Lung (tissue), 13 donors: ENCODE results near the gene CKMT2. TPM values are rescaled to one million over a fixed set of nuclear protein-coding genes. Genes with fewer than 3 reads are reported as not detected.

Source experiments
- ATAC-seq: fragments of 200-7000 bp; cut with Tn5 transposase; one replicate; pipeline ENCODE4 v1.9.1; 2020; ENCODE audit warnings: moderate number of reproducible peaks; ENCODE audit not compliant: insufficient read depth, low FRiP score
- DNase-seq, 3 donors: peaks; one replicate each; pipeline ENCODE4 v3.0.0-alpha.2; 2013 to 2017
- H3K27ac ChIP-seq, 2 donors: one replicate each; pipeline ENCODE4 v1.5.1; 2013; ENCODE audit warnings: mild to moderate bottlenecking in 2 of 2, moderate library complexity in 2 of 2, control low read depth in 1 of 2, inconsistent platforms in 1 of 2, low read depth in 1 of 2, low read length in 1 of 2
- H3K27me3 ChIP-seq, 3 donors: one replicate each; pipeline ENCODE4 v1.5.1; 2013; ENCODE audit warnings: low read length in 2 of 3; ENCODE audit not compliant: control insufficient read depth in 3 of 3, insufficient read depth in 3 of 3
- H3K36me3 ChIP-seq, 4 donors: one replicate each; pipeline ENCODE4 v1.5.1; 2013; ENCODE audit warnings: low read length in 4 of 4, mild to moderate bottlenecking in 1 of 4, moderate library complexity in 1 of 4; ENCODE audit not compliant: control insufficient read depth in 4 of 4, insufficient read depth in 4 of 4
- H3K4me1 ChIP-seq, 5 donors: one replicate each; pipeline ENCODE4 v1.5.1; 2013; ENCODE audit warnings: low read length in 5 of 5, mild to moderate bottlenecking in 2 of 5, moderate library complexity in 1 of 5; ENCODE audit not compliant: control insufficient read depth in 5 of 5, insufficient read depth in 5 of 5
- H3K4me3 ChIP-seq: one replicate; pipeline ENCODE4 v1.5.1; 2013; ENCODE audit warnings: mild to moderate bottlenecking, control low read depth, moderate library complexity
- H3K9ac ChIP-seq, 2 donors: one replicate each; pipeline ENCODE4 v1.5.1; 2013; ENCODE audit warnings: low read length in 2 of 2, control low read depth in 1 of 2; ENCODE audit not compliant: insufficient read depth in 1 of 2
- H3K9me3 ChIP-seq, 4 donors: one replicate each; pipeline ENCODE4 v1.5.1; 2013; ENCODE audit warnings: low read length in 3 of 4, mild to moderate bottlenecking in 1 of 4, moderate library complexity in 1 of 4; ENCODE audit not compliant: control insufficient read depth in 4 of 4, insufficient read depth in 3 of 4
- CTCF ChIP-seq: IDR thresholded peaks from 2 replicates; pipeline ENCODE4 v1.5.1; 2012; ENCODE audit warnings: mild to moderate bottlenecking; ENCODE audit errors: control extremely low read depth, extremely low read depth
- WGBS, 2 donors: extraction: QIAGEN DNeasy Blood & Tissue Kit; methylation state at CpG; one replicate each; pipeline ENCODE4 v1.1.7; 2013; 5-methylcytosine and 5-hydroxymethylcytosine counted together
- polyA plus RNA-seq, 2 donors: library from polyadenylated mRNA; stranded (reverse); fragments of 200-250 nt; gene quantifications; one replicate each; pipeline ENCODE4 v1.2.1, GENCODE V29; 2013
- small RNA-seq: library from RNA; depleted of rRNA; stranded (forward); fragments of <200 nt; gene quantifications from one replicate; pipeline ENCODE3, GENCODE V24; 2014; ENCODE audit warnings: low replicate concordance
- total RNA-seq, 2 donors: library from RNA; depleted of rRNA in 1 of 2; stranded (reverse); fragments of >200 nt in 1 of 2; gene quantifications; one replicate each; pipeline ENCODE4 v1.2.1, GENCODE V29; 2014 to 2021
- donor health status: control.
- donor health status: control.
- donor health status: Bipolar disorder and iron deficiency.
- donor health status: healthy.
- donor health status: DM: yes; HTN: yes; CAD: no.

The CKMT2 gene
- total and polyA plus RNA-seq, 4 donors, result 1.2 to 2.8 (median 1.8) TPM

DNA sequence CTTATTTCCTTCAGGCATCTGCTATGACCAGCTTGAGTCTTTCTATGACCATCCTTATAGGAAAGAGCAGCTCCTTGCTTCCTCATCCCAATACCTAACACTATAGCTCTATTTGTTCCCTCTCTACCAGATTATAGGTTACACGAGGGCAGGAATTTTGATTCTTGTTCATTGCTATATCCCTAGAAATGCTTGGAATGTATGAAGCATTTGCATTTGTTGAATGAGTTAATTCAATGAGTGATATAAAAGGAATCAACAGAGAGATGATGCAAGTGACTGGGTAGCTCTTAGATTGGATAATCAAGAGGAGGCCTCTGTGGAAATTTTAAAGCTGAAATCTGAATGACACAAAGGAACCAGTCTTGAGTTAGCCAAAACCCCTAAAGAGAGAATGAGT lies 82.2 kb downstream of the CKMT2 start:
- no peak for TF ChIP-seq CTCF
- no peak for ATAC-seq
- WGBS, 2 donors, result 76 to 85% methylated on average over 1 of the region's 1 CpG

GRCh38 chr5:81315830-81316229 lies 82.7 kb downstream of the CKMT2 start:
- no peak for ATAC-seq
- no peaks in the 10 kb centered on the region for H3K9me3 ChIP-seq
- 91 to 92% methylated on average over 4 of the region's 4 CpGs for WGBS, 2 donors
- no peak for TF ChIP-seq CTCF
- no peak overlapping the region for H3K27ac ChIP-seq
- H3K4me3 ChIP-seq, result no peak overlapping the region
- DNase-seq, result no peak
- no peaks in the 10 kb centered on the region for H3K27me3 ChIP-seq
- H3K4me1 ChIP-seq, result no peaks in the 10 kb centered on the region
- no peak overlapping the region for H3K9ac ChIP-seq
- H3K36me3 ChIP-seq, result peaks cover 5 to 21% (median 12%) of the 10 kb centered on the region in 4 donors

More for the DNA sequence above, 82.2 kb downstream of the CKMT2 start:
- peaks cover 5 to 24% (median 14%) of the 10 kb centered on the region in 4 donors for H3K36me3 ChIP-seq
- H3K27ac ChIP-seq, result no peak overlapping the region
- no peaks in the 10 kb centered on the region for H3K9me3 ChIP-seq
- no peak overlapping the region for H3K9ac ChIP-seq
- H3K4me3 ChIP-seq, result no peak overlapping the region
- H3K27me3 ChIP-seq, result no peaks in the 10 kb centered on the region
- DNase-seq, result no peak
- H3K4me1 ChIP-seq, result no peaks in the 10 kb centered on the region

Small RNAs within 50 kb of the gene (small RNA-seq; reads per million reads assigned to genes)
- not detected for gene AC026436.1

Other genes starting within 250 kb of the CKMT2 start
- gene ZCCHC9, start 68.3 kb downstream of the CKMT2 start, total RNA-seq, result 10 to 100 TPM; 18.0 to 24.7 TPM
- 10 to 100 TPM; 21.6 to 25.8 TPM for gene ZCCHC9, start 68.3 kb downstream of the CKMT2 start, polyA plus RNA-seq
- not detected for gene ACOT12, start 160.8 kb downstream of the CKMT2 start, total RNA-seq
- gene ACOT12, start 160.8 kb downstream of the CKMT2 start, polyA plus RNA-seq, result not detected